A673 (cell line): ENCODE measurements around the gene IYD. TPM values are rescaled to one million over a fixed set of nuclear protein-coding genes. Genes with fewer than 3 reads are reported as not detected.

Source experiments
- BruUV-seq: library from RNA; stranded (reverse); fragments of 400-500 nt; replicated peaks from 2 replicates; lab custom pipeline; 2021; lab: Mats Ljungman, UMichigan
- CTCF ChIA-PET: fragments of 300-600 bp; sonication (Branson Sonifier 250); formaldehyde crosslinking; loops from one replicate; lab custom pipeline; 2022; ENCODE audit warnings: antibody characterized with exemption; lab: Charles Lee
- POLR2A ChIA-PET: fragments of 300-600 bp; sonication (Branson Sonifier 250); formaldehyde crosslinking; loops from one replicate; lab custom pipeline; 2022; ENCODE audit warnings: antibody characterized with exemption; ENCODE audit not compliant: low non-redundant PET; lab: Charles Lee
- DNase-seq: peaks from one replicate; pipeline ENCODE4 v3.0.0-alpha.2; 2015; ENCODE audit warnings: low spot score
- H3K27ac ChIP-seq: fragments of 200-600 bp; sonication (generic); 2 replicates; pipeline ENCODE4 v1.5.1; 2016; ENCODE audit warnings: mixed run types, low read depth, mild to moderate bottlenecking, mixed read lengths, antibody characterized with exemption, low read length; ENCODE audit not compliant: poor library complexity, severe bottlenecking
- H3K27me3 ChIP-seq: fragments of 200-600 bp; sonication (generic); replicated peaks from 2 replicates; pipeline ENCODE4 v1.6.1; 2017; ENCODE audit warnings: mixed run types, low read depth, mild to moderate bottlenecking, mixed read lengths, antibody characterized with exemption, low read length; ENCODE audit not compliant: insufficient read depth, poor library complexity
- H3K36me3 ChIP-seq: fragments of 200-600 bp; sonication (generic); 2 replicates; pipeline ENCODE4 v1.6.1; 2016; ENCODE audit warnings: mixed run types, mild to moderate bottlenecking, mixed read lengths, antibody characterized with exemption, low read length; ENCODE audit not compliant: insufficient read depth, poor library complexity, severe bottlenecking
- H3K4me1 ChIP-seq: fragments of 200-600 bp; sonication (generic); 2 replicates; pipeline ENCODE4 v1.6.1; 2017; ENCODE audit warnings: mixed run types, mild to moderate bottlenecking, mixed read lengths, antibody characterized with exemption, low read length; ENCODE audit not compliant: insufficient read depth, poor library complexity, severe bottlenecking
- H3K4me3 ChIP-seq: fragments of 200-600 bp; sonication (generic); 2 replicates; pipeline ENCODE4 v1.5.1; 2016; ENCODE audit warnings: low read depth, mixed run types, mild to moderate bottlenecking, mixed read lengths, low read length; ENCODE audit not compliant: poor library complexity, severe bottlenecking
- H3K9me3 ChIP-seq: fragments of 200-600 bp; sonication (generic); 2 replicates; pipeline ENCODE4 v1.6.1; 2016; ENCODE audit warnings: mixed run types, low read depth, mild to moderate bottlenecking, mixed read lengths, antibody characterized with exemption, low read length; ENCODE audit not compliant: poor library complexity, severe bottlenecking
- EZH2 ChIP-seq: fragments of 200-600 bp; sonication (generic); IDR thresholded peaks from 2 replicates; pipeline ENCODE4 v1.6.1; 2017; ENCODE audit warnings: borderline replicate concordance, low read depth, mild to moderate bottlenecking, mixed read lengths, antibody characterized with exemption, low read length; ENCODE audit not compliant: poor library complexity, severe bottlenecking
- intact Hi-C: fragments of 100-400 bp; cut with micrococcal nuclease; formaldehyde crosslinking; loops from one replicate; pipeline ENCODE4 v1.10.0; 2022; ENCODE audit not compliant: unreplicated experiment
- total RNA-seq: library from RNA; stranded (reverse); gene quantifications from 2 replicates; pipeline ENCODE4 v1.2.3, GENCODE V29; 2021
- TF ChIP-seq, protein P1 (sequence below): fragments of 300-800, 200-600 bp; sonication (generic); conservative IDR thresholded peaks from 2 replicates; pipeline ENCODE4 v1.5.1; 2017; ENCODE audit warnings: low read depth, mild to moderate bottlenecking, antibody characterized with exemption, low read length, moderate library complexity, mixed read lengths

IYD gene
- total RNA-seq, 1 experiment from 2014 or later = not detected

DNA sequence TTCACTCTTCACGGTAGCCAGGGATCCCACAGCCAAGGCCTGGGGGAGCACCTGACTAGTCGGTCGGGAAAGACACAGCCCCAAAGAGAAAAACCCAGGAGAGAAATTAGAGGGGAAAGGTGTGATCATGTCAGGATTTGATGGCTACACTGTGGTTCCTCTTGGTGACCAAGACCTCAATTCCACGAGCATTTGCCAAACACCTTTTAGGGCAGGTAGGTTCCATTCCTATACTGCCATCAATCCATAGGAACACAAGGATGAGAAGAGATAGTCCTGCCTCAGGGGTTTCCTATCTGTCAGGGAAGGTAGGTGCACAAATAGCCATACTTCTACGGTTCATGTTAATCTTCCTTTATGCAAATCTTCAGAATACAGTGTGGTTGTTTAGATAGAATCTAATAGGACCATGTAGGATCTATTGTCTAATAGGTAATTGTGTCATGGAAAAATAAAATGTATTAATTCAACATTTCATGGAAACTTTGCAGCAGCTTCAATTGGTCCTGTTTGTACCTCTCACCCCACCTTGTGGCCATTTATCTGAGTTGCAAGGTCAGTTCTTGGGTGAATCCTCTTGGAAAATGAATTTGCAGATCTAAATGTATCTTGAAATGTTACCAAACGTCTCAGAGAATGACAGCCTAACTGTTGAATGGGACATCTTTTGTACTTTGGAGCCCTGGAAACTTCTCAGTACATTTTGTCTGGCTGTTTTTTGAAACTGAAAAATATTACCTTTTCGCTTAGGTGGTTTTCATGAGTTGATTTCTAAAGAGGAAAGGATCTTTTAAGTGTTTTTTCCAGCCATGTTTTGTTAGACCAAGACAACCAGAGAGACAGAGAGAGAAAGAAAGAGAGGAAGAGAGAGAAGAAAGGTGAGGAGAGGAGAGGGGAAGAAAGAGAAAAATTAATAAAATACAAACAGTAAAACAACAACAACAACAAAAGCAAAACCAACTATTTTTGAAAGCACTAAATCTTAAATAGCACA, 33.7 kb upstream of the IYD start:
- Histone ChIP-seq H3K27me3 (no peaks in the 10 kb centered on the region), H3K27ac (no peak overlapping the region), H3K9me3 (no peaks in the 10 kb centered on the region), H3K4me3 (no peak overlapping the region), H3K4me1 (no peaks in the 10 kb centered on the region), H3K36me3 (no peaks in the 10 kb centered on the region)
- TF ChIP-seq, protein P1, sequence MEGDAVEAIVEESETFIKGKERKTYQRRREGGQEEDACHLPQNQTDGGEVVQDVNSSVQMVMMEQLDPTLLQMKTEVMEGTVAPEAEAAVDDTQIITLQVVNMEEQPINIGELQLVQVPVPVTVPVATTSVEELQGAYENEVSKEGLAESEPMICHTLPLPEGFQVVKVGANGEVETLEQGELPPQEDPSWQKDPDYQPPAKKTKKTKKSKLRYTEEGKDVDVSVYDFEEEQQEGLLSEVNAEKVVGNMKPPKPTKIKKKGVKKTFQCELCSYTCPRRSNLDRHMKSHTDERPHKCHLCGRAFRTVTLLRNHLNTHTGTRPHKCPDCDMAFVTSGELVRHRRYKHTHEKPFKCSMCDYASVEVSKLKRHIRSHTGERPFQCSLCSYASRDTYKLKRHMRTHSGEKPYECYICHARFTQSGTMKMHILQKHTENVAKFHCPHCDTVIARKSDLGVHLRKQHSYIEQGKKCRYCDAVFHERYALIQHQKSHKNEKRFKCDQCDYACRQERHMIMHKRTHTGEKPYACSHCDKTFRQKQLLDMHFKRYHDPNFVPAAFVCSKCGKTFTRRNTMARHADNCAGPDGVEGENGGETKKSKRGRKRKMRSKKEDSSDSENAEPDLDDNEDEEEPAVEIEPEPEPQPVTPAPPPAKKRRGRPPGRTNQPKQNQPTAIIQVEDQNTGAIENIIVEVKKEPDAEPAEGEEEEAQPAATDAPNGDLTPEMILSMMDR = peak; percentile 88
- no peak for TF ChIP-seq EZH2
- intact Hi-C loops = loop anchor here (1.0 to 10.0 kb wide), 2 partner anchors 255 to 400 kb away; no protein-coding TSS in a partner anchor
- CTCF ChIA-PET = interaction anchor here (0.9 to 1.0 kb wide), 3 partner anchors 253 to 264 kb away, joined by 8 to 14 read pairs (median 13); no protein-coding TSS in a partner anchor
- POLR2A ChIA-PET = no interaction called here
- BruUV-seq = no TSS peak
- peak; percentile 73 for DNase-seq

DNA sequence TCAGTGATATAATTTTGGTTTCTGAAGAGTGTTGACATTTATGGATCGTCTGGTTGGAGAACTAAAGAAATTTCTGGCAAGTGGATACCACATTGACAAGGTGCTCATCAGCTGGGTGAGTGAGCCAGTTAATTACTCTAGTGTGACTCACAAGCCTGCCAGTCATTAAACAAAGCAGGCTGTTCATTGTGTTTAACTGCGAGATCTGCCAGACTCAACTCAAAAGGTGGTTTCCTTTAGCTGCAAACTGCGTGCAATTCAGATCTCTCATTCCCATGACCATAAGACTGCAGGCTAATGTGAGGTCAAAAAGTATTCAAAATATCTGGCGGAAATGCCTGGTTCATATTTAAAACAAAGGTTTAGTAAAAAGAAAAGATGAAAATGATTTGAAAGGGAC, 32.5 kb upstream of the IYD start:
- no peaks in the 10 kb centered on the region for H3K9me3 ChIP-seq
- ChIA-PET POLR2A (no interaction called here), CTCF (no interaction called here)
- no peaks in the 10 kb centered on the region for H3K4me1 ChIP-seq
- H3K4me3 ChIP-seq = no peak overlapping the region
- no peak overlapping the region for H3K27ac ChIP-seq
- intact Hi-C loops = loop anchor here (10.0 kb wide), 1 partner anchor 401 kb away; no protein-coding TSS in a partner anchor
- H3K36me3 ChIP-seq = no peaks in the 10 kb centered on the region
- no peak for DNase-seq
- no peak for TF ChIP-seq EZH2
- TF ChIP-seq, protein P1 = no peak
- no peaks in the 10 kb centered on the region for H3K27me3 ChIP-seq
- BruUV-seq = no TSS peak

DNA sequence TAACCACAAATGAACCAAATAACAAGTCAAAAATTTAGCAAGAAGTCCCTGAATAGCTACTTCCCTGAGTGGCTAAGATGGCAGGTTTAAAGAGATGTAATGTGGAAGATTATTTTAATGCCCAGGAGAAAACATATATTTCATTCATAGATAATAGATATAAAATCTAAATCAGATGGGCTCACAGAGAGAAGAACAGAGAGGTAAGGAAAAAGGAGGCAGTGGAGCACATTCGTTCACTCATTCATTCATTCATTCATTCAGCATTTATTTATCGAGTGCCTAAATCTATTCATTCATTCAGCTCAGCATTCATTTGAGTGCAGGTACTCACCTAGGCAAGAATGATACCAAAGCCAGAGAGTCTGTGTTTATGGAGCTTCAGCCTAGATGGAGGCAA, 32.1 kb upstream of the IYD start:
- intact Hi-C loops = loop anchor here (10.0 kb wide), 1 partner anchor 402 kb away; no protein-coding TSS in a partner anchor
- BruUV-seq = no TSS peak
- CTCF ChIA-PET = no interaction called here

More for the DNA sequence above, 32.1 kb upstream of the IYD start:
- Histone ChIP-seq H3K27ac (no peak overlapping the region), H3K4me3 (no peak overlapping the region), H3K4me1 (no peaks in the 10 kb centered on the region), H3K36me3 (no peaks in the 10 kb centered on the region), H3K9me3 (no peaks in the 10 kb centered on the region), H3K27me3 (no peaks in the 10 kb centered on the region)
- TF ChIP-seq, protein P1 = no peak
- no peak for TF ChIP-seq EZH2
- DNase-seq = no peak
- POLR2A ChIA-PET = no interaction called here
